GM18858 (cell line): ENCODE measurements around the gene HES2.
"Not testable (repeated sequence)": the region's sequence is repeated elsewhere in the genome, so short reads cannot be mapped to it uniquely, and the experiment has no call there.

ENCODE experiments used
- ATAC-seq: cut with Tn5 transposase; IDR thresholded peaks from one replicate; pipeline ENCODE4 v1.9.1; 2021; ENCODE audit not compliant: unreplicated experiment

HES2 gene

GRCh38 chr1:6419397-6419803 is 319 bp downstream of the HES2 start:
- no peak for ATAC-seq

- no peak for ATAC-seq
Measured at GRCh38 chr1:6418668-6419396, 887 bp downstream of the HES2 start.

GRCh38 chr1:6417961-6418667 is 1.6 kb downstream of the HES2 start:
- no peak for ATAC-seq

- no peak for ATAC-seq
Measured at GRCh38 chr1:6416906-6417305, 2.8 kb downstream of the HES2 start.

GRCh38 chr1:6416295-6416656 is 3.4 kb downstream of the HES2 start:
- no peak for ATAC-seq

GRCh38 chr1:6414881-6415626 is 4.7 kb downstream of the HES2 start:
- ATAC-seq, result no peak

GRCh38 chr1:6414443-6414844 is 5.3 kb downstream of the HES2 start:
- no peak for ATAC-seq

GRCh38 chr1:6412896-6413295 is 6.8 kb downstream of the HES2 start:
- ATAC-seq, result no peak

- ATAC-seq, result no peak
Measured at GRCh38 chr1:6410248-6410893, 9.3 kb downstream of the HES2 start.

GRCh38 chr1:6409733-6410132 is 10.0 kb downstream of the HES2 start:
- ATAC-seq, result no peak

- ATAC-seq, result no peak
Measured at GRCh38 chr1:6409053-6409452, 10.7 kb downstream of the HES2 start.

GRCh38 chr1:6408023-6408422 is 11.7 kb downstream of the HES2 start:
- ATAC-seq, result no peak

- ATAC-seq, result no peak
Measured at GRCh38 chr1:6401673-6402072, 18.0 kb downstream of the HES2 start.

GRCh38 chr1:6399294-6399693 is 20.4 kb downstream of the HES2 start:
- no peak for ATAC-seq

GRCh38 chr1:6397844-6398441 is 21.8 kb downstream of the HES2 start:
- no peak for ATAC-seq

GRCh38 chr1:6396998-6397397 is 22.7 kb downstream of the HES2 start:
- ATAC-seq, result no peak

GRCh38 chr1:6395781-6396244 is 23.9 kb downstream of the HES2 start:
- not testable (repeated sequence) for ATAC-seq

- not testable (repeated sequence) for ATAC-seq
Measured at GRCh38 chr1:6395130-6395529, 24.6 kb downstream of the HES2 start.

- peak; percentile 67 for ATAC-seq
Measured at GRCh38 chr1:6393400-6394187, 26.1 kb downstream of the HES2 start, which contains the start of gene ACOT7. Gene ACOT7, minus strand, starts transcription at chr1:6393767. Its CDS starts 368 bp downstream, at chr1:6393399.

GRCh38 chr1:6392809-6393399 is 26.8 kb downstream of the HES2 start:
- ATAC-seq, result no peak
